Karpas-422 (cell line): ENCODE data around the gene PJA2. TPM values are rescaled to one million over a fixed set of nuclear protein-coding genes. Genes with fewer than 3 reads are reported as not detected.

Experiments
- DNase-seq: peaks from one replicate; pipeline ENCODE4 v3.0.0-alpha.2; 2015
- H2AFZ ChIP-seq: fragments of 200-600 bp; sonication (generic); 2 replicates; pipeline ENCODE4 v1.6.1; 2014; ENCODE audit warnings: antibody characterized with exemption, low read length, mixed read lengths
- H3K27ac ChIP-seq: fragments of 200-600 bp; sonication (generic); 2 replicates; pipeline ENCODE4 v1.5.1; 2014; ENCODE audit warnings: mild to moderate bottlenecking, low read length, moderate library complexity
- H3K27me3 ChIP-seq: fragments of 200-600 bp; sonication (generic); 2 replicates; pipeline ENCODE4 v1.6.1; 2014; ENCODE audit warnings: low read length, mixed read lengths
- H3K36me3 ChIP-seq: fragments of 200-600 bp; sonication (generic); 2 replicates; pipeline ENCODE4 v1.6.1; 2014; ENCODE audit warnings: low read length, mixed read lengths; ENCODE audit not compliant: insufficient read depth
- H3K4me1 ChIP-seq: fragments of 200-600 bp; sonication (generic); 2 replicates; pipeline ENCODE4 v1.6.1; 2014; ENCODE audit warnings: mild to moderate bottlenecking, low read length, mixed read lengths
- H3K4me2 ChIP-seq: fragments of 200-600 bp; sonication (generic); 2 replicates; pipeline ENCODE4 v1.6.1; 2014; ENCODE audit warnings: low read length, low read depth, mild to moderate bottlenecking; ENCODE audit not compliant: poor library complexity, severe bottlenecking
- H3K4me3 ChIP-seq: fragments of 200-600 bp; sonication (generic); 2 replicates; pipeline ENCODE4 v1.5.1; 2014; ENCODE audit warnings: mild to moderate bottlenecking, antibody characterized with exemption, low read length, mixed read lengths
- H3K79me2 ChIP-seq: fragments of 200-600 bp; sonication (generic); 2 replicates; pipeline ENCODE4 v1.6.1; 2014; ENCODE audit warnings: mild to moderate bottlenecking, low read length, mixed read lengths
- H3K9ac ChIP-seq: fragments of 200-600 bp; sonication (generic); 2 replicates; pipeline ENCODE4 v1.6.0; 2014; ENCODE audit warnings: low read length
- H3K9me2 ChIP-seq: fragments of 200-600 bp; sonication (generic), shearing (Covaris generic); replicated peaks from 2 replicates; pipeline ENCODE4 v1.6.0; 2014; ENCODE audit warnings: mild to moderate bottlenecking, low read length, moderate library complexity; ENCODE audit not compliant: insufficient read depth
- H3K9me3 ChIP-seq: fragments of 300-700, 200-600 bp; sonication (generic); 2 replicates; pipeline ENCODE4 v1.6.1; 2014; ENCODE audit warnings: low read length, mixed read lengths
- H4K20me1 ChIP-seq: fragments of 200-600 bp; sonication (generic); 2 replicates; pipeline ENCODE4 v1.6.1; 2014; ENCODE audit warnings: mild to moderate bottlenecking, antibody characterized with exemption, low read length, low read depth; ENCODE audit not compliant: insufficient read depth
- total RNA-seq: library from RNA; depleted of rRNA; stranded (reverse); fragments of >200 nt; shearing (Covaris generic); gene quantifications from 2 replicates; pipeline ENCODE4 v1.2.3, GENCODE V29; 2014; ENCODE audit warnings: low replicate concordance

The PJA2 gene
- total RNA-seq, 1 experiment from 2014 or later = 50.1 TPM

DNA sequence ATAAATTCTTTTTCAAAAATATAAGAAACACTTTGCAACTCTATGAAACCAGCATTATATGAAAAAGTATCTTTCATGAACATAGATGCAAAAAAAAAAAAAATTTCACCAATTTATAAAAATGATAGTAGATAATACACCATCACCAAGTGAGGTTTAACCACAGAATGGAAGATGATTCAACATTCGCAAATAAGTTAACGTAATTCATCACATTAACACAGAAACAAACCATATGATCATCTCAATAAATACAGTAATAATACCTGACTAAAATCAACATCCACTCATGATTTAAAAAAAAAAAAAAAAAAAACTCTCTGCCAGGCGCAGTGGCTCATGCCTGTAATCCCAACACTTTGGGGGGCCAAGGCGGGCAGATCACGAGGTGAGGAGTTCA is 6.3 kb downstream of the PJA2 start:
- peaks cover 28% of the 10 kb centered on the region for H3K4me1 ChIP-seq
- H3K9me2 ChIP-seq = no peaks in the 10 kb centered on the region
- H3K9me3 ChIP-seq = no peaks in the 10 kb centered on the region
- DNase-seq = no peak
- H2AFZ ChIP-seq = no peak overlapping the region
- no peaks in the 10 kb centered on the region for H4K20me1 ChIP-seq
- no peak overlapping the region for H3K4me3 ChIP-seq
- H3K79me2 ChIP-seq = peaks cover 100% of the 10 kb centered on the region
- H3K4me2 ChIP-seq = no peak overlapping the region
- H3K9ac ChIP-seq = no peak overlapping the region
- H3K36me3 ChIP-seq = no peaks in the 10 kb centered on the region
- H3K27me3 ChIP-seq = no peaks in the 10 kb centered on the region
- H3K27ac ChIP-seq = no peak overlapping the region

DNA sequence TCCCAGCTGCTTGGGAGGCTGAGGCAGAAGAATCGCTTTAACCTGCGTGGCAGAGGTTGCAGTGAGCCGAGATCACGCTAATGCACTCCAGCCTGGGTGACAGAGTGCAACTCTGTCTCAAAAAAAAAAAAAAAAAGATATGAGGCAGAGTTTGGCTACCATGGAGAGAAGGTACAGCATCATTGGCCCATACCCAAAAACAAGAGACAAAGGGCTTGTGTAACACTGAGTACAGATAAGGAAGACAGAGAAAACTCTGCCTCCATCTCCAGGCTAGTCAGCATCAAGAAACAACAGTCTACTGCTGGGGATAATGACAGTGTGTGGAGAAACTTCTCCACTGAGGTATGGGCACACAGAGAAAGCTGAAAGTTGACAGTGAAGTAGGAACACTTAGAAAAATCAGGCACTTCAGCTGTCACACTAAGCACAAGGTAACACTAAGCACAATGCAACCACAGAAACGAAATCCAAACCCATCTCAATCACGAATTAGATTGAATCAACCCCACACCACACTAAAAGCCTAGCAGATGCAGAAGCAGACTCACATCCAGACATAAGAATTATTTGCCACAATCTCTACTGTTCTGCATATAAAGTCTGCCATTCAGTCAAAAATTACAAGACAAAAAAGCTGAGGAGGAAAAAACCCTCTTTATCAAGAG is 10.5 kb downstream of the PJA2 start:
- H3K27me3 ChIP-seq = no peaks in the 10 kb centered on the region
- H3K4me2 ChIP-seq = no peak overlapping the region
- no peak overlapping the region for H3K9ac ChIP-seq
- no peaks in the 10 kb centered on the region for H3K36me3 ChIP-seq
- no peaks in the 10 kb centered on the region for H3K9me3 ChIP-seq
- no peaks in the 10 kb centered on the region for H4K20me1 ChIP-seq
- H3K27ac ChIP-seq = no peak overlapping the region
- no peak for DNase-seq
- no peaks in the 10 kb centered on the region for H3K9me2 ChIP-seq
- no peak overlapping the region for H2AFZ ChIP-seq
- no peak overlapping the region for H3K4me3 ChIP-seq
- H3K4me1 ChIP-seq = no peaks in the 10 kb centered on the region
- peaks cover 99% of the 10 kb centered on the region for H3K79me2 ChIP-seq

DNA sequence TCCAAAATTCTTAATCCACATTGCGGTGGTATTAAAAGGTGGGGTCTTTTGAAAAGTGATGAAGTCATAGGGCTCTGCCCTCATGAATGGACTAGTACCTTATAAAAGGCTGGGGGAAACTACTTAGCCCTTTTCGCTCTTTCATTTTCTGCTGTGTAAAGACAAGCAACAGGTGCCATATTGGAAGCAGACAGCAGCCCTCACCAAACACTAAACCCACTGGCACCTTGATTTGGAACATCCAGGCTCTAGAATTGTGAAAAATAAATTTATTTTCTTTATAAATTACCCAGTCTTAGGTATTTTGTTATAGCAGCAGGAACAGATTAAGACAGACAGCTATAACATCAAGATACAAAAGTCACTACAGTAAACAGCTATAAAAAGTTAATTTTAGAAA is 12.8 kb downstream of the PJA2 start:
- no peaks in the 10 kb centered on the region for H3K9me3 ChIP-seq
- H3K36me3 ChIP-seq = peaks cover 10% of the 10 kb centered on the region
- no peak overlapping the region for H3K27ac ChIP-seq
- no peak overlapping the region for H3K9ac ChIP-seq
- no peaks in the 10 kb centered on the region for H3K27me3 ChIP-seq
- DNase-seq = no peak
- no peaks in the 10 kb centered on the region for H4K20me1 ChIP-seq
- H3K4me2 ChIP-seq = no peak overlapping the region
- no peaks in the 10 kb centered on the region for H3K4me1 ChIP-seq
- peaks cover 99% of the 10 kb centered on the region for H3K79me2 ChIP-seq
- no peak overlapping the region for H2AFZ ChIP-seq
- no peak overlapping the region for H3K4me3 ChIP-seq
- no peaks in the 10 kb centered on the region for H3K9me2 ChIP-seq

DNA sequence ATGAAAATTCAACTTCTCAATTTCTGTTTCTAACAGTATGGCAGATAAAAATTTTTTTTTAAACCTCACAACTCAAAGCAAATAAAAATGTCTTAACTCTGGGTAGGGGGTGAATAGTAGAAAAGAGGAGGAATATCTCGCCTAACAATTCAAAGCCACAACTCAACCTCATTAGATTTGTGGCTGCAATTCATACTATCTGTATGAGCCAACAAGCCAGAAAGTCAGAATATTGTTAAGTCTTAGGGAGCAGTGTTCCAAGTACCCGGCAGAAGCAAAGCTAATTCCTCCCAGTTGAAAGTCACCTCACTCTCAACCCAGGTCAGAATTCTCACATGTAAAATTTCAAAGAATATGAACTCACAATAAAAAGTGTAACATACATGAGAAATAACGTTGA is 15.0 kb downstream of the PJA2 start:
- Histone ChIP-seq H4K20me1 (no peaks in the 10 kb centered on the region), H3K4me3 (no peak overlapping the region), H3K4me1 (peaks cover 12% of the 10 kb centered on the region), H3K36me3 (peaks cover 21% of the 10 kb centered on the region), H3K27me3 (no peaks in the 10 kb centered on the region), H3K9ac (no peak overlapping the region), H3K9me3 (no peaks in the 10 kb centered on the region), H3K4me2 (no peak overlapping the region), H3K79me2 (peaks cover 99% of the 10 kb centered on the region), H3K9me2 (no peaks in the 10 kb centered on the region), H2AFZ (no peak overlapping the region), H3K27ac (no peak overlapping the region)
- no peak for DNase-seq

DNA sequence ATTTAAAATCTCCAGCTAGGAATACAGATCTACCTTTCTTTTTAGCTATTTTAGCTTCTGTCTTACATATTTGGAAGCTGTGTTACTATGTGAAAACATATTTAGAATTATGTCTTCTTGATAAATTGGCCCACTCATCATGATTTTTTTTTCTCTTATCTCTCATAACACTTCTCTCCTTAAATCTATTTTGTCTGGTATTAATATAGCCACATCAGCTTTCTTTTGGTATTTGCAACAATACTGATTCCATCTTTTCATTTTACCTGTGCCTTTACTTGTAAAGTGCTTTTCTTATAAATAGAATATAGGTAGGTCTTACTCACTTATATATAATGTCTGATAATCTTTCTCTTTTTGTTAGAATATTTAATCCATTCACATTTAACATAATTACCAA is 19.6 kb downstream of the PJA2 start:
- Histone ChIP-seq H3K79me2 (peaks cover 100% of the 10 kb centered on the region), H4K20me1 (no peaks in the 10 kb centered on the region), H3K4me1 (peaks cover 24% of the 10 kb centered on the region), H2AFZ (no peak overlapping the region), H3K9ac (no peak overlapping the region), H3K9me3 (no peaks in the 10 kb centered on the region), H3K27me3 (no peaks in the 10 kb centered on the region), H3K27ac (peak overlapping the region; percentile 19; the same call in 1 of the 2 replicates), H3K36me3 (peaks cover 21% of the 10 kb centered on the region), H3K4me3 (no peak overlapping the region), H3K4me2 (peak overlapping the region; percentile 11), H3K9me2 (no peaks in the 10 kb centered on the region)
- DNase-seq = no peak

DNA sequence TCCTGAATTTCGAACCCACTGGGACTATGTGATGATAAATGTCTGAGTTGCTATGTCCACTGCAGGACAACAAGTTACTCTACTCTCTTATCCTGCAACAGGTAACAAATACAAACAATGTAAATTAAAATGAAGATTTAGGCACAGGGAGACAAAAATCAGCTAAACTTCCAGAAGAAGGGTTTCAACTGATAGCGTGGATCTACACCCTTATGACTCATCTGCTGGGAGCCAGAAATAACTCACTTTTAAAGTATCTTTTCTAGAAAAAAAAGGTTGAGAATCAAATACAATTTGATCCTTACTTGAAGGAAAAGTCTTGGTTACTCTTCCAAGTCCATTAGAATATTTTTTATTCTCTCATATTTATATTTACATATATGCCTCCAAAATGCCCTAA is 21.4 kb downstream of the PJA2 start:
- H3K4me2 ChIP-seq = no peak overlapping the region
- no peak overlapping the region for H3K4me3 ChIP-seq
- H3K9me2 ChIP-seq = no peaks in the 10 kb centered on the region
- no peaks in the 10 kb centered on the region for H3K9me3 ChIP-seq
- DNase-seq = no peak
- H4K20me1 ChIP-seq = no peaks in the 10 kb centered on the region
- peaks cover 99% of the 10 kb centered on the region for H3K79me2 ChIP-seq
- H3K27me3 ChIP-seq = no peaks in the 10 kb centered on the region
- no peak overlapping the region for H3K9ac ChIP-seq
- H3K27ac ChIP-seq = no peak overlapping the region
- H2AFZ ChIP-seq = no peak overlapping the region
- H3K36me3 ChIP-seq = peaks cover 21% of the 10 kb centered on the region
- H3K4me1 ChIP-seq = peaks cover 24% of the 10 kb centered on the region

DNA sequence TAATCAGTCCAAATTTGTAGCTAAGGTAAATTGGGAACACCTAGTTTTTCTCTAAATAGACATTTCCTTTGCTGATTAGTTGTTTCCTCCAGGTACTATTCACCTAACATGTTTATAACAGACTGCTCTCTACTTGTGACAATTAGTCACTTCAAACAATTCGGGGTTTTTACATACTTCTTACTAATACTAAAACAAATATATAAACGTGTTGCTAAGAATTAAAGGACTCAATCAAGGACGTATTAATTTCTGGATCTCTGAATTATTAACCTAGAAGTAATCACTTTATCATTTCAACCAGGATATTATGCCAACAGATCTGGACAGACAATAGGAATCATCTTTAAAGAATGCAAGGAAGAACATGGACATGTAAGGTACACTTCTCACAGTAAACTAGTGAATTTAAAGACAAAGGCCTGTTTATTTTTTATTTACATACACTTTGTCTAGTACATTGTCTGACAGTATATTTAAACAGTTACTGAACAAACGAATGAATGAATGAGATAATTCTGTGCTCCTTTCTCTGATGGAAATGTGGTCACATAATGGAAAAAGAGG is 22.3 kb downstream of the PJA2 start:
- H3K79me2 ChIP-seq = peaks cover 95% of the 10 kb centered on the region
- no peak overlapping the region for H2AFZ ChIP-seq
- no peak for DNase-seq
- H3K9me3 ChIP-seq = no peaks in the 10 kb centered on the region
- H3K4me2 ChIP-seq = no peak overlapping the region
- no peak overlapping the region for H3K9ac ChIP-seq
- H3K27me3 ChIP-seq = no peaks in the 10 kb centered on the region
- no peak overlapping the region for H3K4me3 ChIP-seq
- H3K9me2 ChIP-seq = no peaks in the 10 kb centered on the region
- H3K4me1 ChIP-seq = peaks cover 24% of the 10 kb centered on the region
- peaks cover 18% of the 10 kb centered on the region for H3K36me3 ChIP-seq
- H4K20me1 ChIP-seq = no peaks in the 10 kb centered on the region
- no peak overlapping the region for H3K27ac ChIP-seq

DNA sequence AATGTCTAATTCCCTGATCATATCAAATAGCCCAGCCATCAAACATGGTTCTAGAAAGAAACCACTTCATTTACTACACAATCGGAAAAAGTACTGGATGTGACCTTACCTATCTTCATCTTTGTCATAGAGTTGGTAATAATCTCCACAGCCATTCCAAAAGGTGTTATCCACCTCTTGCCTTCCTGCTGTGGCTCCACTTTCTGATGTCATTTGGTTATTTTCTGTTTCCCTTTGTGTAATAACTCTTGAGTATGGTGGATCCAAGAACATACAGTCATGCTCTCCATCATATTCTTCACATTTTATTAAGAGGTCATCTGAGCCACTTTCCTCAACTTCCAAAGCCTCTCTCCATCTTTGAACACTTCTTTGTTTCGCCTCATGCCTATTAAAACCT is 31.7 kb downstream of the PJA2 start:
- no peak overlapping the region for H3K4me2 ChIP-seq
- H3K4me3 ChIP-seq = no peak overlapping the region
- H3K9me3 ChIP-seq = no peaks in the 10 kb centered on the region
- peaks cover 19% of the 10 kb centered on the region; the same call in 1 of the 2 replicates for H3K36me3 ChIP-seq
- H3K9ac ChIP-seq = no peak overlapping the region
- no peaks in the 10 kb centered on the region for H3K9me2 ChIP-seq
- no peak for DNase-seq
- H3K27ac ChIP-seq = no peak overlapping the region
- H3K4me1 ChIP-seq = no peaks in the 10 kb centered on the region
- H3K79me2 ChIP-seq = peaks cover 56% of the 10 kb centered on the region
- H4K20me1 ChIP-seq = no peaks in the 10 kb centered on the region
- H3K27me3 ChIP-seq = no peaks in the 10 kb centered on the region
- no peak overlapping the region for H2AFZ ChIP-seq
